ENCODE results near the gene MEN1.

The MEN1 gene

GRCh38 chr11:64810271-64810890 is at the start of gene MEN1:
Gene MEN1, minus strand, starts transcription at chr11:64810551. Its CDS starts 442 bp downstream, at chr11:64810109.
- peak; percentile 64 to 98 (median 91) for DNase-seq

GRCh38 chr11:64859542-64860414 is 49.4 kb upstream of the MEN1 start:
- DNase-seq: no peak

- DNase-seq: peak in 1 of 14 donors; percentile 65
Measured at GRCh38 chr11:64858467-64859263, 48.3 kb upstream of the MEN1 start.

DNA sequence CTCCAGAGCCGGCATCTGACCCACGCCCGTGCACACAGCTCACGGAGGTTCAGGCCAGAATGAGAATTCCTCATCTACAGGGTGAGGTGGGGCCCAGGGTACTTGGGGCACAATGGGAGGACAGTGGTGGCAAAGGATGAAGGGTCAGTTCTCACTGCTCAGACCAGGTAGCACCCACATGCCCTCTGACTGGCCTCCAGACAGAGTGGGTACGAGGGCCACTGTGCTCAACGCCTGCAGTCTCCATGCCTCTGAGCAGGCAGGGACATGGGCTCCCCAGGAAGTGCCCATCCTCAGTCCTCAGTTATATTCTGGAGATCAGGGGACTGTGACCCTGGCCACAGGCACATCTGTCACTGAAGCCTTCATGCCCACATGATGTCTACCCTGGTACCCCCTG is 47.1 kb upstream of the MEN1 start:
- DNase-seq: no peak

- peak in 10 of 14 donors; percentile 10 to 87 (median 44) for DNase-seq
Measured at GRCh38 chr11:64856382-64857227, 46.3 kb upstream of the MEN1 start.

- no peak for DNase-seq
Measured at GRCh38 chr11:64855596-64856304, 45.4 kb upstream of the MEN1 start.

DNA sequence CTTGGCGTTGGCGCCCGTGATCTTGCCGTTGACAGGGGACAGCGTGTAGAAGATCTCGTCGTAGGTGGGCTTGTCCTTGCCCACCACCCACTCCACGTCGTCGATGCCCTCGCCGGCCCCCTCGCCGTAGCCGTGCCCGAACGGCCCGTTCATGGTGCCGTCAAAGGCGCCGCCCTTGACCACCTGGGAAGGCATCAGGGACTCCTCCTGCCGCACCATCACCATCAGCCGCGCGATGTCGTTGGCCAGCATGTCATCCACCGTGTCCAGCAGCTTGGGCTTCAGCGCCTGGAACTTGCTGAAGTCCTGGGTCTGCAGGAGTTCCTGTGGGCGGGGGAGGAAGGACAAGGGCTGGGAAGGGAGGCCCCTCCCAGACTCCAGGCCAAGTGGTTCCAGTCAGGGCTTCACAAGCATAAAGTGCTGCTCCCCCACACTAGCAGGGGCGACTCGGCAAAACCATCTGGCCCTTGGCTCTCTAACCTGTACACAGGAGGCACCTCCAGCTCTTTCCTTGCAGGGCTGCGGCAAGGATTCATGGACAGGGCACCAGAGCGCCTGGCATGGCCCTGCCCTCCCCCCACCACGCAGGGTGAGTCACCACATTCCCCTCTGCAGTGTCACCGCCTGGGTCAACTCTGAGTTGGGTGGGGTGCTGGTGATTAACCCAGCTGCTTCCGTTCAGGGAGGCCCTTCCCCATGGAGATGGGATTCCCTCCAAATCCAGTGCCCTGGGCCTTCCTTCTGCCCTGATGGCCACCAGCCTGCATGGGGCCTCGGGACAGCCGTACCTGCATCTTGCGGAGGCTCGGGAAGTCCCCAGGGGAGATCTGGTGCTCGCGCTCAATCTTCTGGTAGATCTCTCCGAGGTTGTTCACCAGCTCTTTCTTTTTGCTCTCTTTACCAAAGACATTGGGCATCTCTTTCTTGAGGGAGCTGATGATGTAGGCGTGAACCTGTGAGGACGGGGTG is 44.5 kb upstream of the MEN1 start:
- DNase-seq: peak in 5 of 14 donors; percentile 12 to 89 (median 46)

DNA sequence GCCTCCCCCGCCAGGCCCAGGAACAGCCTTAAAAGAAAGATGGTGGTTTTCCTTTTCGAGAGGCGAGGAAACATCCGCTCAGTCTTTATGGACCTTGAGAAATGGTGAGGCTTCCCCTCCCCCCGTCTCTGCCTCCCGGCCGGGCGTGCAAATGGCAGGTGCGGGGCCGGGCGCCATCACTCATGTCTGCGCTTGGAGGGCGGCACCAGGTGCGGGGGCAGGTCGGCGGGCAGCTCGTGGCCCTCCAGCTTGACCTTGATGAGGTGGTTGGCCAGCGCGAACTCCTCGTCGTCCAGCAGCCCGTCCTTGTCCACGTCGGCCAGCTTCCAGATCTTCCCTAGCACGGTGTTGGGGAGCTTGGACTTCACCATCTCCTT is 43.8 kb upstream of the MEN1 start:
- no peak for DNase-seq

GRCh38 chr11:64853709-64854108 is 43.4 kb upstream of the MEN1 start:
- DNase-seq: no peak

DNA sequence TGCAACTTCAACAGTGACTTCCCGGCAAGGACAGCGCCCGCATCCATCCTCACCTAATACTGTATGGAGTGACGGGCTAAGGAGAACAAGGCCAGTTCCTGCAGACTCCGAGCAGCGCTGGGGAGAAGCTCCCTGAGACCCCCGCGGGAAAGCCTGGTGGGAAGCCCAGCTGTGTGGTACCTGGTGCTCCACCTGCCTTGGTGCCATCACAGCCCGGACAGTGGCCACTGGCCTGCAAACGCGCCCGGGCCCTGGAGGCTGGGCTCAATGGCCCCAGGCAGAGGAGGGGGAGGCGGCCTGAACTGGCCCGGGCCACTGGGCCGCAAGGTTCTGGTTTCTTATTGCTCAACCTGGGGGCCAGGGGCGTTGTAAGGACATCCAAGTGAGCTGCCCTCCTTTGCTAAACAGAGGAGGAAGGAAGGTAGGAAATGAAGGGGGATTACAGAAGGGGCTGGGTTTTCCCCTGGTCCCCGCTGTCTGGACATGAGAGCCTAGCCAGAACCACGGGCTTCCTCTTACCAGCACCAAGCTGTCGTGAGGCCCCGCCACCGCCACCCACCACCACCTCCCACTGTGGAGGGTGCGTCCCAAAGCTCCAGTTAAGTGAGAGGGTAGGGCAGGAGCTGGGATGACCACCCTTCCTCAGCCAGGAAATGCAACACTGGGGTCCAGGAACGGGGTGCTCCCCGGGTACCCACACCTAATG is 42.6 kb upstream of the MEN1 start:
- DNase-seq: no peak

DNA sequence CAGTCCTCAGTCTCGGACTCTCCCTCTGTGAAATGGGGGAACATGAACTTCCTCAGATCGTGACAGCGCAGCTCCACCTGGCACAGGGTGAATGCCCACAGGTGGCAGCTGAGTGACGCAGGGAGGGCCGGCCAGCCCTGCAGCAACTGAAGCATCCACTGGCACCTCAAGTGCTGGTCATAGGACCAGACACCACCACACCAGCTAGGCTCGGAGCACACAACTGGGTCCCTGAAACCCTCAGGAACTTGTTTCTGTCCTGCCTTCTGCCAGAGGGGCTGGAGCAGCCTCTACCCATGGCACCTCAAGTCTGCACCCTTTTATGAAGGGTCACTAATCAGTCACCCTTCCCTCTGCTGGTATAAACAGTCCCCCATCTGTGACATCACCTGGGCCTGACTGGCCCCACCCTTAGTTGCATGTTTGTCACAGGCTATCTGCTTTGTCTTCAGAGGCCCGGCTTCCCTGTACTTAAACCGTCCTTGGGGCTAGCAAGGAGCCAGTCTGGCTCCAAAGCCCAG is 41.5 kb upstream of the MEN1 start:
- peak in 1 of 14 donors; percentile 59 for DNase-seq

GRCh38 chr11:64850979-64851567 is 40.7 kb upstream of the MEN1 start:
- no peak for DNase-seq

DNA sequence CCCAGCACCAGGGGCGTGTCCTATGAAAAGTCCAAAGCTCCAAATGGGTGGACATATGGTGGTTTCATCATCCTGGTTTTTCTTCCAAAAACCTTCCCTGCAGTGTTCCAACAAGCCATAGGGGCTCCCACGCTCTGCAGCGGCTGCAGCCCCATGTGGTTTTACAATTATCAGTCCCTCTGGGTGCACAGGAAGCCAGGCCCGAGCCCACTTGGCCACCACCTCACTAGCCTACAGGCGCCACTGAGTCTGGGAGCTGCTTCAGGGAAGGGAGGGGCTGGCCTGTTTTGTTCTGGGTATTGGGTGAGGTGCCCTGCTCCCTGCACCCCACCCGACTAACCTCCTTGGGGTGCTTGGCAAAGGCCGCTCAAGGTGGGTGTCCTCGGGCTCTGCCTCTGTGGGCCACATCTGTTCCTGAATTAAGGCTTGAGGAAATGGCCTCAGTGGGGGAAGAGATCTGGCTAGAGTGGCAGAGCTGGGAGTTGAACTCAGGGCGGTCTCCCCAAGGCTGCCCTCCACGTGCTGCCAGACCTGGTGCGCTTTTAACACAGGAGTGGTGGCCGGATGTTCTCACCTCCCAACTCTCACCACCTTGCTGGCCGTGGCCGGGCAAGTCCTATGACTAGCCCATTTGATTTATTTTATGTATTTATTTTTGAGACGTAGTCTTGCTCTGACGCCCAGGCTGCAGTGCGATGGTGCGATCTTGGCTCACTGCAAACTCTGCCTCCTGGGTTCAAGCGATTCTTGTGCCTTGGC is 39.4 kb upstream of the MEN1 start:
- peak in 1 of 14 donors; percentile 68 for DNase-seq

DNA sequence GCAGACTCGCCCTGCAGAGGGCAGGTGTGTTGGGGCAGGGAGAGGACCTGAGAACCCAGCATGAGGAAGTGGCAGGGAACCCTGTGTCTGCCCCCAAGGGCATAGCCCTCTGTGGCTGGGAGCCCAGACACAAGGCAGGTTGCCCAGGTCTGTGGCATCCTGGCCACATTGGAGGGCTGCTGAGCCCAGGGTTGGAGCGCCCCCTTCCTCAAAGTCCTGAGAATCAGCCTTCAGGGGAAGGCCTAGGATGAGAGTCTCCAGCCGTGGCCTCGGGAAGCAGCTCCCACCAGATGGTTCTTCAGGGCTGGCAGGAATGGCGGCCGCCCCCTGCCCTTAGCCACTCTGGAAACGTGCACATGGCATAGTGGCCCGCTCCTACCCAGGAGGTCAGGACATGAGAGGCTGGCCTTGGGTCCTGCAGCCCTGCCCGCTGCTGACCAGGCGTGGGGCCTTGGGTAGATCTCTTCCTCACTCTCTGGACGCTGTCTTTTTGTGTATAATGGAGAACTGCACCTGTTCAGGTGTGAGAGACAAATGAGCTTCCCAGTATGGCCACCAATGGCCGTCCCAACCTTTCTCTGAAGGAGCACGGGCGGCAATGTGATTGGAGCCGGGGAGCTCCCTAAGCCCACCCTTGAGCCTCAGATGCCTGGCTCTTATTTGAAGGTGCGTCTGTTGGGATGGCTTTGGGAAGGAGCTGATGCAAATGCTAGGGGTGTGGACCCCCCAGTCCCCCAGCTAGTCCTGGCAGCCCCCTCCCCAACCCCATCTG is 38.7 kb upstream of the MEN1 start:
- DNase-seq: peak in 1 of 14 donors; percentile 55

GRCh38 chr11:64848214-64848825 is 38.0 kb upstream of the MEN1 start:
- no peak for DNase-seq

DNA sequence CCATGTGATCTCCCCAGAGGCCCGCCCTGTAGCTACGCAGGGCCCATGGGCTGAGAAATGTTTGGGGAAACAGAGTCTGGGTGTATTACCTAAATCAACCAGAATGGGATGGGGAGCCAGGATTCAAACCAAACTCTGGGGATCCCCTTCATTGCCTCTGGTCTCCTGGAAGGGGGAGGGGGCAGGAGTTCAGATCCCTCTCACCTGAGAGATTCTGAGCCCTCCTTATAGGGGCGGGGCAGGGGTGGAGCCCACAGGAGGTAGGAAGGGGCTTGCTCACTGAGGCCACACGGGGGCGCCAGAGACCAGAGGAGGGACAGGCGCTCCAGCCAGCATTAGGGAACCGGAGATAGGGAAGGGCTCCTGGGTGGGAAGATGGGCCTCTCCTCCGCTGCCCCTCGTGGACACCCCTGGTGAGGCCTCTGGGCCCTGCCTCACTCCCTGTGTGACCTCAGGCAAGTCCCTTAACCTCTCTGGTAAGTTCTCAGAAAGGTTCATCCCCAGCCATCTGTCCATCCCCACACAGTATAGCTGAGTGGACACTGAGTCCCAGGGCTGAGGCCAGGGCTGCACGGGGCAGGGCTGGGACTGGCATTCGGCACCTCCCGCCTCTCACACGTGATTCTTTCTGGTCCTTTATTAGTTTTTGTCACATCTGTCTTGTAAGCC is 36.8 kb upstream of the MEN1 start:
- DNase-seq: peak in 13 of 14 donors; percentile 36 to 89 (median 74)
